Putamen (tissue), 1 donor: ENCODE results near the gene LMCD1.

ENCODE experiments used
- DNase-seq: peaks from one replicate; pipeline ENCODE4 v3.0.0-alpha.2; 2016; ENCODE audit warnings: low spot score

LMCD1 gene

DNA sequence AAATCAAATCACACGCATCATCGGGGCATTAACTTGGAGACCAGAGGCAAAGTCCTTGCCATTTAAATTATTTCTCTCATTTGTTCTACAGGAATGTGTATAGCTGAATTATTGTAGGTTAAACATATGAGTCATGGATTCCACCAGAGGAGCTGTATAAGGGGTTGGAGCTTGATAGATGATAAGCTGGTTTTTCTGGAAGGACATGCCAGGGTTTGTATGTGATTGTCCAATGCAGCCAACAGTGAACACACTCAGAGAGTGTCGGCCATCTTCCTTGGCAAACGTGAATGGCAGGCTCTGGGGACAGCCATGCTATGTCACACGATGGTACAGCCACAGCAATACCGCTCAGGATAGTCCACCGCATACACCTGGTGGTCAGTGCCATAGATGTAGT is 117.9 kb downstream of the LMCD1 start:
- DNase-seq: no peak

DNA sequence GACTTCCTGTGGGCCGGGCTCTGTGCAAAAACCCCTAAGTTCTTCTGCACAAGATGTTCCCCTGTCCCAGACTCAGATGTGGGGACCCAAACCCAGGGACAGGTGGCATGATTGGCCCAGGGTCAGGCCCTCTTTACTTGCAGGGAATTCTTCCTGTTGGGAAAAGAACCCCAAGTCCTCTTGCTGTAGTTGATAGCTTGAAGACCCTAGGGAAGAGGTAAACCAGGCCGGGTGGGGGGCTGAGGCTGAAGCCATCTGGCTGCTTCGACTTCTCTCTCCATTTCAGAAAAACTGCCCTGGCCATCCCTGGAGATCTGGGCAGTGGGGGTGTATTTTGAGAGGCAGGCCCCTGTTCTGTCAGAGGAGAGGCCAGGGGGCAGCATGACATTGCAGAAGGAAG is 119.5 kb downstream of the LMCD1 start:
- no peak for DNase-seq

DNA sequence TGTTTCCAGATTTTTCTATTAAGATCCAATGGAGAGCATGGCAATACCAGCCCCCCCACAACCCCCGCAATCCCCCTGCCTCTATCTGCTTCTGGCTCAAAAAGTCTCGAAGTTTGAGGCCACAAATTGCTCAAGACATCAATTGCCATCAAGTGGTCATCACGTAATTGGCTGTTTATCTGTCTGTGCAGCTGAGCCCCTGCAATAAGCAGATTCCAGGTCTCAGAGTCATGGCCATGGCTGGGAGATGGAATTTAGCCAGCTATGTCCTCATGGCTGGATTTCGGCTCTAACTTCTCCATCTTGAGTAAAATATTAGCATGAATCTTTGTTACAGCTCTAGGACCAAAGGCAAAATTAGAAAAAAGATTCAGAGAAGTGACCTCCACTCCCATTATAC is 120.2 kb downstream of the LMCD1 start:
- DNase-seq: no peak

DNA sequence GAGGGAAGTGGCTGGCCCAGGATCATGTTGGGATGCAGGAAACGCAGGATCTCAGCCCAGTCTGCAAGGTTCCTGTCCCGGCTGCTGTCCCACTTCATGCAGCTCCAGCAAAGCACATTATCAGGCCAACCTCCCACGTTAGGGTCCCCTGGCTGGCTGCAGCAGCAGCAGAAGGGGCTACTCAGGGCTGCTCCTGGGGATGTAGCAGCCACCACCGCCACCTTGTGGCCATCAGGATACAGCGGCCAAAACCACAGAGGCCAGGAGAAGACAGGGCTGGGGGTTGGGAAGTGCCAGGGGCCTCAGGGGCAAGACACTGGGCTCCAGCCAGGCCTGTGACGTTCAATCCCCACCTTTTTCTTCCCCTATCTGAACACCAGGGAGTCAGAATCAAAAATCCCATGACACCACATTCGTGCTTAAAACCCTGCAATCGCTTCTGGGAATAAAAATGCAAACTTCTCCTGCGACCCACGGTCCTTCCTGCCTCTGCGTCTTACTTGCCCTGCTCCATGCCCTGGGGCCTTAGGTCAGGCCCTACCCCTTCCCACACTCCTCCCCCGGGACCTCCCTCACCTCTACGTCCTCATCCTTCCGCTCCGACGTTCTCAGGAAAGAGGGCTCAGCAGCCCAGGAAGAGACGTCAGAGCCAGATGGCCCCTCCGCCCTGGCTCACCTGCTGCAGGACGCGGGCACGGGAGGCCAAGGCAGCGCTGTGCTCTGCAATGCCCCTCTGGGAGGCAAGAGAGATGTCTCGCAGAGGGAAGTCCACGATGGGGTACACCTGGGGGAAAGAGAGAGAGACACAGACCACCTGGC is 121.5 kb downstream of the LMCD1 start:
- DNase-seq: peak; percentile 53

DNA sequence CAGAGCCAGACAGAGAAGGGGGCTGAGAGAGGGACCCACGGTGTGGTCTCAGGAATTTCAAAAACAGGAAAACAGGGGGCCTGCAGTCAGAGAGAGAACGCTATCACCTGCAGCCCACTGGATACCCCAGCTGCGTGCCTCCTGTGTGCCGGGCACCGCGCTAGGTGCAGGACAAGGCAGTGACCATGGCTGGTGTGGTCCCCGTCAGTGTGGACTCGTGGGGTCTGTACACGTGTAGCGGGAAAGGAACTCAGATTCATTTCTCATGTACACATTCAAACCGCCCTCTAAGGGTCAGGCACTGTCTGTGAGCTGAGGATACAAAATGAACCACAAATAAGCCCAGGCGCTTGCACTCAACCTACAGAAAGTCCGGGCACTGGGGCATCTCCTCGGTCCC is 122.1 kb downstream of the LMCD1 start:
- DNase-seq: no peak
